HG02870 (cell line): ENCODE measurements around the gene KIAA0319L.

Experiments
- ATAC-seq: cut with Tn5 transposase; IDR thresholded peaks from one replicate; pipeline ENCODE4 v1.9.1; 2021; ENCODE audit warnings: mild to moderate bottlenecking, moderate library complexity; ENCODE audit not compliant: unreplicated experiment

KIAA0319L gene

GRCh38 chr1:35564037-35564883 lies 7.1 kb upstream of the KIAA0319L start:
- no peak for ATAC-seq

- ATAC-seq, result no peak
Observed at GRCh38 chr1:35563166-35563565, 6.0 kb upstream of the KIAA0319L start.

DNA sequence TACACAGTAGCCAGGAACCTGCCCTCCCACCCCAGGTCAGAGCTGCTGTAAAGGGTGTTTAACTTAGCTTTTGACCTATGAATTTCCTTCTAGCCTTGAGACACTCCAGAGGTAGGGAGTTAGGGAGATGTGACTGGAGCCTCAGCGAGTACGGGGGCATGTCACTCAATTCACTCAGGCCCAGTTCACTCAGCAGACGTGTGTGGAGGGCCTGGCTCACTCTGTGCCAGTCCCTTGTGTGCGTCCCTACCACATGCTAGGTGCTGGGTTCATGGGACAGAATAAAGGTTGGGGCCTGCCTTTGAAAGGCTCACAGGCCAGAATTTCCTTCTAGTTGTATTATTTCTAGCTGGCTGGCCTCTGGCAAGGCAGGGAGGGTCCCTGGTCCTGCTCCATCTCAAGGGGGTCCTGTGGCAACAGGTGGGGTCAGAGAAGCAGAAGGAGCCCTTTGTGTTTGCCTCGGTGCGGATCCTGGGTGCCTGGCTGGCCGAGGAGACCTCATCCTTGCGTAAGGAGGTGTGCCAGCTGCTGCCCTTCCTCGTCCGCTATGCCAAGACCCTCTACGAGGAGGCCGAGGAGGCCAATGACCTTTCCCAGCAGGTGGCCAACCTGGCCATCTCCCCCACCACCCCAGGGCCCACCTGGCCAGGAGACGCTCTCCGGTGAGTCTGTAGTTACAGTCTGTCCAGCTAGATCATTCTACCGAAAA lies 4.9 kb upstream of the KIAA0319L start:
- no peak for ATAC-seq

GRCh38 chr1:35561297-35561971 lies 4.2 kb upstream of the KIAA0319L start:
- ATAC-seq, result no peak

- no peak for ATAC-seq
Observed at GRCh38 chr1:35560256-35561225, 3.3 kb upstream of the KIAA0319L start.

DNA sequence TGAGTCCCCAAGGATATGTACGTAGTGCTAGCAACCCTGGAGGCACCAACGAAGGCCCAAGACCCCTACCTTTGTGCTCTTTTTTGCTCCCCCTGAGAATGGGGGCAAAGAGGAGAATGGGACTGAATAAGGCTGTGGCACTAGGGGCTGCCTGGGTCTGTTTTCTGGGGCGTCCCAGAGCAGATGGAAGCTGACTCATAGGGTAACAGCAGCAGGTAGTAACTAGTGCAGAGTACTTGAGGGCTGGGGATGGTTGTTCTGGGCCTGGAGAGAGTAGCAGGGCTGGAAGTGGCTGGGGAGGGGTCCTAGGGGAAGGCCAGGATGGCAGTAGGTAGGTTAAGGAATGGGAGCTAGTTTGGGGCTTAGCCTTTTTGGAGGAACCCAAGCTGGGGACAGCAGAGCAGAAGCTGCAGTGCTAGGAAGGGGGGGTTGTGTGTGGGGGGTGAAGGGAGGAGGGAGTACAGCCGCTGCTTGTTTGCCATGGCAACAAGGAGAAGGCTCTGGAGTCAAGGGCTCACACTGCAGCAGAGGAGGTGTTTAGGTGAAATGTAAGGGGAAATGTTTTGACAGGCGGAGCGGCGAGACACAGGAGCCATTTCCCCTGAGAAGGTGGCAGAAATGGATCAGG lies 2.2 kb upstream of the KIAA0319L start:
- no peak for ATAC-seq

DNA sequence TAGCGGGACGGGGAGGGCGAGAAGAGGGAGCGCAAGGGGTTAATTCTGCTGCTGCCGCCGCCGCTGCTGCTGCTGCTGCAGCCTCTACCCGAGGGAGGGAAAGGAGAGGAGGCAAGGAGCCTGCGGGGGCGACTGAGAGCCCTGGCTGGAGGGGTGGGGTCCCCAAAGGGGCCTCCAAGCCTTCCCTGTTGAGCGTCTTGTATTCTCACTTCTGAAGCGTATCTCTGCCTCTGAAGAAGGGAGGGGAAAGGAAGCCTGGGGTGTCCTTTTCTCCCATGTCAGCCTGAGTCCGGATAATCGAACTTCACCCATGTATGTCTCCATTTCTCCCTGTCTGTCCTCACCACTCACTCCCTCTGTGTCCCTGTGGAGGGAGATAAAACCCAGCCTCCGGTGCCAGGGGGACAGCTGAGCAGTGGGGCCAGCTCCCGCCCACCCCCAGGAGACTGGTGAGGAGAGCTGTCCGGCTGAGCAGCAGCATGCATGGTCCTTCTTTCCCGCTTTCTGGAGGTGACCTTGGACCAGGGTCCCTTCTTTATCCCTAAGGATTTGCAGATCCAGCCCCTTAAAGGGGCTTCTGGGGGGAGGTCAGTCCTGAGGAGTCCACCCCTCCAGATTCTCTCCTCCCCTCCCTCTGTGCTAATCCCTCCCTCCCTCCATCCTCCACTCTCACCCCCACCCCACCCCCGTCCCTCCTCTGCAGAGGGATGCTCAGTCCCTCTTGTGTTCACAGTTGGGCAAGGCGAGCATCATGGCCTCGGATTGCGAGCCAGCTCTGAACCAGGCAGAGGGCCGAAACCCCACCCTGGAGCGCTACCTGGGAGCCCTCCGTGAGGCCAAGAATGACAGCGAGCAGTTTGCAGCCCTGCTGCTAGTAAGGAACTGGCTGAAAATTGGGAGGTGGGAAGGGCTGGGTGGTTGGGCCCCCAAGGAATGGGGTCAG lies 1.4 kb upstream of the KIAA0319L start:
- ATAC-seq, result no peak

- peak; percentile 79 for ATAC-seq
Observed at GRCh38 chr1:35557611-35558373, 589 bp upstream of the KIAA0319L start, which contains the start of gene NCDN. Gene NCDN, plus strand, starts transcription at chr1:35557799. Its CDS starts 392 bp downstream, at chr1:35558191.

GRCh38 chr1:35556484-35557117 lies 602 bp downstream of the KIAA0319L start:
- no peak for ATAC-seq

DNA sequence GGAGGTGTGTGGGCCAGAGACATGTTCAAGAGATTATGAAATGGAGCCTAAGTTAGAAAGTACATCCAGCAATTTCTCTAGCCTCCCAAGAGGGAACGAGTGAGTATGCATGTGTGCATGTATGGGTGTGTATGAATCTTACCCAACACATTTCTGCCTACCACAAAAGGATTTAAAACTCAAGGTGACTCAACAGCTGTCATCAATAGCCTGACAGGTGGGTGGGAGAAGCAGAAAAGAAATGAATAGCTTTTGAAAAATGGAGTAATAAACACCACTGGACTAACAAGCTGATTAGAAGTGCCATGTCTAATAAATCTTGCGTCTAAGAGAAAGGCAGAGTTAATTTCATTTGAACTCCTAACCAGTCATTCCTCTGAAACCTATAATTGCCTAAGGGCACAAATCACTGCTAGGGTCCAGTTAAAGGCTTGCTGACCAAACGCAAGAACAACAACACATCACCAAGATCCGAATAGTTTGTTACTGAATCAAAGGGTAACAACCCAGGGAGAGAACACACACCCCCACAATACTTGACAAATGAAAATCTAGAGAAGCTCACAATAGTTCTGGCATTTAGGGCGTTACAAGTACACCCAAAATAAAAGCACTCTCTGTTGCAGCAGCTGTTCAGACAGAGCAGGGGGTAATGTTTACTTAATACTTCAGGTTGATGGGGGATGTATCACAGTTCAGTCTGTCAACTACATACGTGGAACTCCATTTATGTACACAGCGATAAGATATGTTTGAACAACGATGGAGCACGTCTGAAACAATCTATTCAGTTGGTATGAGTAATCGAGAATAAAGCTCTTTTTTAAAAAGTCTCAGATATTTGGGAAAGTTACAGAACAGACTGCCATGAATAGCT lies 1.4 kb downstream of the KIAA0319L start:
- no peak for ATAC-seq

- ATAC-seq, result no peak
Observed at GRCh38 chr1:35555212-35555584, 2.0 kb downstream of the KIAA0319L start.

- no peak for ATAC-seq
Observed at GRCh38 chr1:35554266-35555211, 2.7 kb downstream of the KIAA0319L start.

GRCh38 chr1:35553851-35554250 lies 3.4 kb downstream of the KIAA0319L start:
- ATAC-seq, result no peak

GRCh38 chr1:35546614-35547013 lies 10.6 kb downstream of the KIAA0319L start:
- ATAC-seq, result no peak

- no peak for ATAC-seq
Observed at GRCh38 chr1:35544976-35545375, 12.2 kb downstream of the KIAA0319L start.

DNA sequence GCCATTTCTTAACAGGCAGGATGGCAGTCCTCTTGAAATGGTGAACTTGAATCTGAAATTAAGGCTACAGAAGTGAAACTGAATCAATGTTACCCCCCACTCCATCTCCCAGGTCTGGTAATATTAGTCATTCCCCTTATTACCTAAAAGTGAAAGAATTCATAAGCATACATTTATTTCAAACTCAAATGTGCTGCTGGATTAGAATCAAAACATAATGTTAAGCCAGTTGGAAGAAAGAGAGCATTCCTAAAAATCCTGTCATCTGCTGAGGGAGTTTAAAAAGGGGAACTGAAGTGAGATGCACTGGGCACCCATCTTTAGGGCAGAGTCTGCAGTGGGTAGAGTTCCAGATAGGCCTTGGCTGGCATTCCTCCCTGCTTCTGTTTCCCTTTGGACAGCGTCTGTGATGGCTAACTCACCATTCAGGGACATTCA lies 17.4 kb downstream of the KIAA0319L start:
- no peak for ATAC-seq
